ENCODE measurements around the gene ZNF217. TPM values are rescaled to one million over a fixed set of nuclear protein-coding genes. Genes with fewer than 3 reads are reported as not detected.
A peak's percentile ranks its signal among the peaks of the same experiment; 100 is the strongest.
"Not testable (repeated sequence)": the region's sequence is repeated elsewhere in the genome, so short reads cannot be mapped to it uniquely, and the experiment has no call there.

The ZNF217 gene
- total and polyA plus RNA-seq, 8 donors, result 23.6 to 35.4 (median 26.7) TPM

GRCh38 chr20:53586640-53587039, 7.0 kb downstream of the ZNF217 start:
- H3K36me3 ChIP-seq, result peaks cover 0 to 11% of the 10 kb centered on the region in 2 donors

GRCh38 chr20:53585910-53586309, 7.7 kb downstream of the ZNF217 start:
- intact Hi-C loops (cut with DNase I), result not testable (repeated sequence)

More at GRCh38 chr20:53586640-53587039, 7.0 kb downstream of the ZNF217 start:
- Histone ChIP-seq H3K4me1 (peaks cover 17 to 74% of the 10 kb centered on the region in 2 donors), H3K9me3 (no peaks in the 10 kb centered on the region), H3K4me3 (no peak overlapping the region), H3K27me3 (no peaks in the 10 kb centered on the region), H3K27ac (peak overlapping the region in 1 of 2 donors; percentile 57)
- ATAC-seq (no peak), DNase-seq (no peak)
- intact Hi-C loops (cut with DNase I), result no loop called here
- no peak for TF ChIP-seq CTCF (IDR thresholded peaks at IDR 0.05)

GRCh38 chr20:53585004-53585569, 8.6 kb downstream of the ZNF217 start:
- intact Hi-C loops (cut with DNase I); H3K4me3 ChIP-seq; DNase-seq; H3K27me3 ChIP-seq; H3K9me3 ChIP-seq; ATAC-seq: not testable (repeated sequence)
- peaks cover 0 to 18% of the 10 kb centered on the region in 2 donors for H3K36me3 ChIP-seq
- peak overlapping the region in 1 of 2 donors; percentile 57 for H3K27ac ChIP-seq
- peaks cover 14 to 86% of the 10 kb centered on the region in 2 donors for H3K4me1 ChIP-seq

More at GRCh38 chr20:53585910-53586309, 7.7 kb downstream of the ZNF217 start:
- H3K4me3 ChIP-seq, H3K27me3 ChIP-seq, H3K9me3 ChIP-seq, DNase-seq, ATAC-seq: not testable (repeated sequence)
- Histone ChIP-seq H3K36me3 (peaks cover 0 to 18% of the 10 kb centered on the region in 2 donors), H3K27ac (peak overlapping the region in 1 of 2 donors; percentile 57), H3K4me1 (peaks cover 17 to 81% of the 10 kb centered on the region in 2 donors)

GRCh38 chr20:53584550-53584913, 9.1 kb downstream of the ZNF217 start:
- H3K36me3 ChIP-seq, result peaks cover 0 to 18% of the 10 kb centered on the region in 2 donors
- H3K4me3 ChIP-seq; H3K9me3 ChIP-seq; ATAC-seq; H3K27me3 ChIP-seq; intact Hi-C loops (cut with DNase I); DNase-seq: not testable (repeated sequence)
- peak overlapping the region in 1 of 2 donors; percentile 87 for H3K27ac ChIP-seq
- H3K4me1 ChIP-seq, result peaks cover 14 to 90% of the 10 kb centered on the region in 2 donors

- ATAC-seq; H3K9me3 ChIP-seq; H3K27me3 ChIP-seq; H3K4me3 ChIP-seq; intact Hi-C loops (cut with DNase I); DNase-seq: not testable (repeated sequence)
- H3K4me1 ChIP-seq, result peaks cover 17 to 90% of the 10 kb centered on the region in 2 donors
- H3K36me3 ChIP-seq, result peaks cover 0 to 18% of the 10 kb centered on the region in 2 donors
- peak overlapping the region; percentile 62 to 87 for H3K27ac ChIP-seq
Measured at GRCh38 chr20:53583660-53584549, 9.7 kb downstream of the ZNF217 start.

- TF ChIP-seq CTCF (IDR thresholded peaks at IDR 0.05), result no peak
- H3K36me3 ChIP-seq, result peaks cover 0 to 21% of the 10 kb centered on the region in 2 donors
- H3K4me1 ChIP-seq, result peaks cover 19 to 94% of the 10 kb centered on the region in 2 donors
- H3K9me3 ChIP-seq, result no peaks in the 10 kb centered on the region
- no peak for DNase-seq
- ATAC-seq, result peak; percentile 53
- intact Hi-C loops (cut with DNase I), result no loop called here
- peak overlapping the region; percentile 62 to 87 for H3K27ac ChIP-seq
- no peaks in the 10 kb centered on the region for H3K27me3 ChIP-seq
- H3K4me3 ChIP-seq, result peak overlapping the region in 1 of 2 donors; percentile 9
Measured at GRCh38 chr20:53582574-53583351, 10.9 kb downstream of the ZNF217 start.
